ENCODE measurements around the gene FNTB. TPM values are rescaled to one million over a fixed set of nuclear protein-coding genes. Genes with fewer than 3 reads are reported as not detected.

Gene FNTB
- total and polyA plus RNA-seq, 9 of the 15 experiments (the other 6 are each of a cell fraction or from before 2014, with no cell fraction given) = 6.9 to 23.2 (median 12.2) TPM

DNA sequence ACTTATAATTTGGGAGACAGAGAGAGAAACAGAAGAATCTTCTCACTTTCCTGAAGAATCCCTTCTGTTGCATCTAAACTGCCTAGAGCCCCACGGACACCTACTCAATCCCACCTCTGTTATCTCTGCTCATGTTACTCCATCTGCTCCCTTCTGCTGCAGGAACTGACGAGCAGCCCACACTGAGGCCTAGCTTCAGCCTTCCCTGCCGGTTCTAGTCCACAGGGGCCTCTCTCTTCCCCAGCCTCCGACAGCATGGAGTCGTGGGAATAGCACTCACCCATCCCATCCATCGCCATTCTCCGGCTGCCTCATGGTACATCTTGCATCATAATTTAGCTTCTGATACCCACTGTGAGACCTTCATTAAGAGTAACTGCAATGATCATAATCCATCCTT, 18.5 kb upstream of the FNTB start:
- ATAC-seq = peak; percentile 26; the same call in 1 of the 3 replicates
- Histone ChIP-seq H3K9ac (ENCODE audit: insufficient read depth in 1 of 2, low read depth in 2 of 2, low read length in 2 of 2) (0 out of 4 replicates have a peak overlapping the region, but pooled peaks of 1 of the 2 experiments have one; percentile 29), H3K79me2 (ENCODE audit: control insufficient read depth, insufficient read depth, low read length) (no peaks in the 10 kb centered on the region), H3K4me3 (no peak overlapping the region), H3K27ac (ENCODE audit: extremely low read depth, low read depth, low read length) (no peak overlapping the region), H3K36me3 (ENCODE audit: control insufficient read depth, insufficient read depth, low read length) (no peaks in the 10 kb centered on the region), H3K27me3 (ENCODE audit: control insufficient read depth in 2 of 2, insufficient read depth in 2 of 2, low read length in 2 of 2) (peaks cover 4 to 24% of the 10 kb centered on the region in 2 experiments; a peak in 3 of 5 replicates), H3K4me2 (ENCODE audit: insufficient read depth, low read length) (no peak overlapping the region), H3K9me3 (replicated peaks; ENCODE audit: control insufficient read depth, insufficient read depth, low read depth, low read length) (no peaks in the 10 kb centered on the region), H4K20me1 (replicated peaks; ENCODE audit: control insufficient read depth, insufficient read depth, low read length) (no peaks in the 10 kb centered on the region; the same call in 1 of the 2 replicates), H2AFZ (ENCODE audit: low read depth, low read length) (no peak overlapping the region), H3K9me1 (ENCODE audit: control insufficient read depth, insufficient read depth, low read length) (no peaks in the 10 kb centered on the region), H3K4me1 (replicated peaks in 1 of 2; ENCODE audit: control insufficient read depth in 2 of 2, insufficient read depth in 2 of 2, low read length in 2 of 2) (peaks cover 0 to 13% of the 10 kb centered on the region in 2 experiments; a peak in 2 of 5 replicates)
- TF ChIP-seq, protein P1, sequence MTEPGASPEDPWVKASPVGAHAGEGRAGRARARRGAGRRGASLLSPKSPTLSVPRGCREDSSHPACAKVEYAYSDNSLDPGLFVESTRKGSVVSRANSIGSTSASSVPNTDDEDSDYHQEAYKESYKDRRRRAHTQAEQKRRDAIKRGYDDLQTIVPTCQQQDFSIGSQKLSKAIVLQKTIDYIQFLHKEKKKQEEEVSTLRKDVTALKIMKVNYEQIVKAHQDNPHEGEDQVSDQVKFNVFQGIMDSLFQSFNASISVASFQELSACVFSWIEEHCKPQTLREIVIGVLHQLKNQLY (CRISPR knock-in tag; conservative IDR thresholded peaks at IDR 0.05) = no peak
- TF ChIP-seq JUNB (CRISPR knock-in tag; conservative IDR thresholded peaks at IDR 0.05) = no peak
- TF ChIP-seq RFX1 (IDR thresholded peaks at IDR 0.05) = no peak
- no peak for TF ChIP-seq NFIC (IDR thresholded peaks at IDR 0.05)
- TF ChIP-seq COPS2 (conservative IDR thresholded peaks at IDR 0.05) = no peak
- TF ChIP-seq ZNF133 (CRISPR knock-in tag; IDR thresholded peaks at IDR 0.05) = no peak
- no peak for TF ChIP-seq ZNF134 (CRISPR knock-in tag; conservative IDR thresholded peaks at IDR 0.05)
- TF ChIP-seq JUND (IDR thresholded peaks at IDR 0.05; ENCODE audit: borderline replicate concordance, low read depth, low read length) = no peak
- no peak for TF ChIP-seq JUND (tag; IDR thresholded peaks at IDR 0.05; ENCODE audit: borderline replicate concordance, low read depth, low read length)
- no peak for TF ChIP-seq SETDB1 (IDR thresholded peaks at IDR 0.05; ENCODE audit: low read length)
- TF ChIP-seq RAD51 (IDR thresholded peaks at IDR 0.05; ENCODE audit: borderline replicate concordance, low read depth) = no peak
- TF ChIP-seq ARHGAP35 (IDR thresholded peaks at IDR 0.05; ENCODE audit: partially characterized antibody) = no peak
- TF ChIP-seq ATF1 (CRISPR knock-in tag; IDR thresholded peaks at IDR 0.05) = no peak
- no peak for TF ChIP-seq ATF1 (tag; IDR thresholded peaks at IDR 0.05)
- no peak for FAIRE-seq
- ChIA-PET POLR2A (no interaction called here), CTCF (ENCODE audit: low intra/inter-chr PET ratio) (no interaction called here)
- BruUV-seq (replicated peaks) = no TSS peak
- WGBS (ENCODE audit: insufficient coverage, low coverage, missing lambda C conversion rate) = 20% methylated on average over 6 of the region's 7 CpGs
- in situ Hi-C loops (cut with MboI) = no loop called here
- no peak for DNase-seq (ENCODE audit: extremely low read depth in 1 of 4, low spot score in 3 of 4)
- intact Hi-C loops (cut with micrococcal nuclease) = no loop called here

All from K562 (cell line).